ENCODE measurements around the gene TIRAP.
"Not testable (repeated sequence)": the region's sequence is repeated elsewhere in the genome, so short reads cannot be mapped to it uniquely, and the experiment has no call there.

The TIRAP gene

DNA sequence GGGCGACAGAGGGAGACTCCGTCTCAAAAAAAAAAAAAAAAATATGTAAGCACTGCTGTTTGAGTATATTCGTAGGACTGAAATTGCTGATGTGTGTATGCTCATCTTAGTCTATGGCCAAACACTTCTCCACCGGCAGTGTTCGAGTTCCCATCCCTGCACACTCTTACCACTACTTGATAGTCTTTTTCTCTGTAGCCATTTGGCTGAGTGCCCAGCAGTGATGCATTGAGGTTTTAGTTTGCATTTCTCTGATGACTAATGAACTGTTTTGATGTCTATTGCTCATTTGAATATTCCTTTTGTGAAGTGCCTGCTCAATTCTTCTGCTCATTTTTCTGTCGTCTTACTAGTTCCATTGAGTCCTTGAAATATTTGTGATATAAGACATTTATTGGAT is 1.9 kb downstream of the TIRAP start:
- DNase-seq (ENCODE audit: low read depth in 1 of 2, low spot score in 1 of 2), result peak; percentile 74 to 88

DNA sequence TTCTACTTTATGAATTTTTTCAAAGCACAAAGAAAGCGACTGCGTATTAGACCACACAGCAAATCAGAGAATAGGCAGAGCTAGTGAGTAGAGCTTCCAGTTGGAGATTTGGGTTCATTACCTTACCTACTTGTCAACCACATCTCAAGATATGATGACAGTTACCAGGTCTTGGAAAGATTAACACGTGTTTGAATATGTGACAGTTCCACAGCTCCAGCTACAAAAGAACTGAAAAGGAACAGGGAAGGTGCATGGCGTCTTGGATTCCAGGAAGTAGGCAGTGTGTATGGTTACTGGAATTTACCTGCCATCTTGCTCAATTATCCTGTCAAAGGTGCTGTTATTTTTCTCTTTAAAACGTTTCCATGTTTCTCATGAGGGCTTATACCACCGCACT is 5.3 kb downstream of the TIRAP start:
- DNase-seq (ENCODE audit: low read depth in 1 of 2, low spot score in 1 of 2), result no peak

DNA sequence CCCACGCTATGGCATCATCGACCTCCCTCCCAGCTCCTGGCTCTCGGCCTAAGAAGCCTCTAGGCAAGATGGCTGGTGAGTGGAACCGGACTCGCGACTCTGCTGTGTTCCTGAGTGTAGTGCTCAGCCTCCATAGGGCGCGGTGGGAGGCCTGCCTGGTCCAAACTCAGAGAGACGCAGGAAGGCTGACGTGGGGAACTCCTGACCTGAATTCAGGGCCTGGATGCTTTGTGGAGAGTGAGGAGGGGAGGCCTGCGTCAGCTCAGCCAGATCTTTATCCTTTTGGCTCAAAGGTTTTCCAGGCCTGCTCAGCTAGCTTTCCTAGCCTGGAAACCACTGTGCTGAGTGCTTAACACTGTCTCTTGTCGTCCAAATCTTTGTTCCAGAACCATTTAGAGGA is 8.0 kb downstream of the TIRAP start:
- no peak for DNase-seq (ENCODE audit: low read depth in 1 of 2, low spot score in 1 of 2)

DNA sequence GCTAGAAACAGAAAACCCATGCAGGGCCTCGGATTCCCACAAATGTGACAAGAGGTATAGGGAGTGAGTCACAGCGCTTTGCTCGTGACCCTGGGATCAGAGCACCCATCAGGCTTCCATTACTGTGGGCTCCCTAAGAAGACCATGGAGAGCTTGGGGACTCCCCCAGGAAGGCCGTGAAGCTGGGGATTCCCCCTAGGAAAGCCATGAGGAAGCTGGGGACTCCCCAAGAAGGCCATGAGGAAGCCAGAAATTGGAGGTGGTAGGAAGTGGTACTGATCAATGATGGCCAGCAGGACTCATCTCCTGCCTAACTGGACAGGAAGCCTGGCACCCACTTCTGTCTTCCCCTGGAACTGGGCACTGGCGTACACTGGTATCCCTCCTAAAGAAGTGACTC is 10.8 kb downstream of the TIRAP start:
- no peak for DNase-seq (ENCODE audit: low read depth in 1 of 2, low spot score in 1 of 2)

- no peak for DNase-seq (ENCODE audit: low read depth in 1 of 2, low spot score in 1 of 2)
These were observed 14.1 kb downstream of the TIRAP start for GRCh38 chr11:126297004-126297403.

GRCh38 chr11:126303623-126304456 is 20.9 kb downstream of the TIRAP start, which contains the start of gene DCPS:
DCPS (plus strand) TSS chr11:126304060; CDS start chr11:126304081, 21 bp downstream.
- peak; percentile 78 for DNase-seq (ENCODE audit: low read depth in 1 of 2, low spot score in 1 of 2)

DNA sequence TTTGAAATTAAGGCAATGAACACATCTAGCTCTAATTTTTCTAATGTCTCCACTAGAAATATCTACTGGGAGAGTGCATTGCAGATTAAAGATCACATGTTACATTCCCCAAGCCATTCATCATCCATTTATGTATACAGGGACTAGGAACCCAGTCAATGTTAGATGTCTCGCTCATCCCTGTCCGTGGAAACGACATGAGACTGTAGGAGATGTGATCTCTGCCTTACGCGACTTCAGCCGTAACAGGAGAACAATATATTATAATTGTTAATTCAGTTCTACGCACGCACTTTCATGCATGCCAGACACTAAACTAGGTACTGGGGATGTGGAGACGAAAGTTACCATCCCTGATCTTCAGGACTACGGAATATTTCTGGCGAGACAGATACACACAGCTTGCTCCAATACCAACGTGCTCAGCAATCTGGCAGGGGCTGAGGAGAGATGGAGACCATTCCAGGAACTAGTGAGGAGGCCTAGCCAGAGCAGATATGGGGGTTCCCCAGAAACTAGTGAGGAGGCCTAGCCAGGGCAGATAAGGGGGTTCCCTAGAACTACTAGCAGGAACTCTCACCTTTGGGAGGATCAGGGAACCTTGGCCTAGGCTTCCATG is 21.7 kb downstream of the TIRAP start:
- DNase-seq (ENCODE audit: low read depth in 1 of 2, low spot score in 1 of 2), result no peak

- DNase-seq (ENCODE audit: low read depth in 1 of 2, low spot score in 1 of 2), result peak in 1 of 2 donors; percentile 34
These were observed 22.8 kb downstream of the TIRAP start for GRCh38 chr11:126305699-126306098.

GRCh38 chr11:126307706-126308105 is 24.8 kb downstream of the TIRAP start:
- DNase-seq (ENCODE audit: low read depth in 1 of 2, low spot score in 1 of 2), result no peak

GRCh38 chr11:126308271-126308671 is 25.4 kb downstream of the TIRAP start:
- DNase-seq (ENCODE audit: low read depth in 1 of 2, low spot score in 1 of 2), result no peak

- DNase-seq (ENCODE audit: low read depth in 1 of 2, low spot score in 1 of 2), result not testable (repeated sequence)
These were observed 25.9 kb downstream of the TIRAP start for GRCh38 chr11:126308771-126309170.

- DNase-seq (ENCODE audit: low read depth in 1 of 2, low spot score in 1 of 2), result no peak
These were observed 27.5 kb downstream of the TIRAP start for GRCh38 chr11:126310200-126310991.

GRCh38 chr11:126310992-126311310 is 28.1 kb downstream of the TIRAP start:
- no peak for DNase-seq (ENCODE audit: low read depth in 1 of 2, low spot score in 1 of 2)

DNA sequence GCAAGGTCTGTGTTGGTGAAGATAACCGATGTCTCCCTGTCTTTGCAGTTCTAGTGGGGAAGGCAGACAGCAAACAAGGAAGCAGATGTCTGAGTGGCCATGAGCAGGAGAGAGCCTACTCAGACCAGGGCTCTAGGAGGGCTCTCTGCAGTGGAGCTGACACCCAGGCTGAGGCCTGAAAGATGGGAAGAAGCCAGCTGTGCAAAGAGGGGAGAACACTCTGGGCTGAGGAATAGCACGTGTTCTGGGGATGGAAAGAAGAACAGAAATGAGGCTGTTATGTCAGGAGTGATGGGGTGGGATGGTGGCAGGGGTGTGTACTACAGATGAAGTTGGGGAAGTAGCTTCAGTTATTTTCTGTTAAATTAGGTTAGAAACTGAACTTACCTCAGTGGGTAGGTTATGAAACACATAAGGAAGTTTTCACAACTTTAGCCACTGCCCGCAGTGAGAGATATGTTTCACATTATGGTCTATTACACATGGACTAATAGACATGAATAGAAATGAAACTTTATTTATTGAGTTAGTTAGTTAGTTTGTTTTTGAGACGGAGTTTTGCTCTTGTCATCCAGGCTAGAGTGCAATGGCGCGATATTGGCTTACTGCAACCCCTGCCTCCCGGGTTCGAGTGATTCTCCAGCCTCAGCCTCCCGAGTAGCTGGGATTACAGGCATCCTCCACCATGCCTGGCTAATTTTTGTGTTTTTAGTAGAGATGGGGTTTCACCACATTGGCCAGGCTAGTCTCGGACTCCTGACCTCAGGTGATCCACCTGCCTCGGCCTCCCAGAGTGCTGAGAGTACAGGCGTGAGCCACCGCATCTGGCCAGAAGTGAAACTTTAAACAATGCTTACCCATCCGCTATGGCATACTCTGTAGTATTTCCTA is 28.8 kb downstream of the TIRAP start:
- DNase-seq (ENCODE audit: low read depth in 1 of 2, low spot score in 1 of 2), result no peak

DNA sequence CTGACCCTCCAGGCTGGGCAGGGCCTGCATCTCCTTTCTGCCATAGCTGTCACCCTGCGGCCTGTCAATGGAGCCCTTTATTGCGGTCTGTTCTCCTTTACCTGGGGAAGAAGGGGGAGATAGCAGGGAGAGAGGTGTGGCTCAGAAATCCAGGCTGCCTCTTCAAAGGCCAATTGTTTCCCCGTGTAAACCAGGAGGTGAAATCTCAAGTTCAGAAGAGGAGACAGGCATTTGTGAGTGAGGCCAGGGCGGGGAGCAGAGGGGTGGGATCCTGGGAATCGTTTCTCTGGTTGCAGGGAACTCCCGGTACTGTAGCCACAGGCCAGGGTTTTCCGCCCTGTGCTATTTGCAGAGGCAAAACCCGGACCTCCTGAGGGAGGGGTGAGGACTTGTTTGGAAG is 30.1 kb downstream of the TIRAP start:
- no peak for DNase-seq (ENCODE audit: low read depth in 1 of 2, low spot score in 1 of 2)

GRCh38 chr11:126313826-126314225 is 30.9 kb downstream of the TIRAP start:
- DNase-seq (ENCODE audit: low read depth in 1 of 2, low spot score in 1 of 2), result no peak

DNA sequence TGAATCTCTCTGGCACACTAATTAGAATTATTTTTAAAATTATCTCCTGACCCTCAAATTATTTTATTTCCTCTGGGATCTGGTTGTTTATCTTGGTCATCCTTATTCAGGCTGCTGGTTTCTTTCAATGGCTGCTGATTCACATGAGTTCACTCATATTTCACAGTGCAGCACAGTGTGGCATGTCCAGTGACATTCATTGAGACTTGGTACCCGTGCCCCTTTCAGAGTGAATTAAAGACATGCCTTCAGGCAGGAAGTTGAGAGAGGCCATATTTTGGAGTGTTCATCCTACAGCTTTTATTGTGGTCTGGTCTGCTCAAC is 34.5 kb downstream of the TIRAP start:
- DNase-seq (ENCODE audit: low read depth in 1 of 2, low spot score in 1 of 2), result no peak

DNA sequence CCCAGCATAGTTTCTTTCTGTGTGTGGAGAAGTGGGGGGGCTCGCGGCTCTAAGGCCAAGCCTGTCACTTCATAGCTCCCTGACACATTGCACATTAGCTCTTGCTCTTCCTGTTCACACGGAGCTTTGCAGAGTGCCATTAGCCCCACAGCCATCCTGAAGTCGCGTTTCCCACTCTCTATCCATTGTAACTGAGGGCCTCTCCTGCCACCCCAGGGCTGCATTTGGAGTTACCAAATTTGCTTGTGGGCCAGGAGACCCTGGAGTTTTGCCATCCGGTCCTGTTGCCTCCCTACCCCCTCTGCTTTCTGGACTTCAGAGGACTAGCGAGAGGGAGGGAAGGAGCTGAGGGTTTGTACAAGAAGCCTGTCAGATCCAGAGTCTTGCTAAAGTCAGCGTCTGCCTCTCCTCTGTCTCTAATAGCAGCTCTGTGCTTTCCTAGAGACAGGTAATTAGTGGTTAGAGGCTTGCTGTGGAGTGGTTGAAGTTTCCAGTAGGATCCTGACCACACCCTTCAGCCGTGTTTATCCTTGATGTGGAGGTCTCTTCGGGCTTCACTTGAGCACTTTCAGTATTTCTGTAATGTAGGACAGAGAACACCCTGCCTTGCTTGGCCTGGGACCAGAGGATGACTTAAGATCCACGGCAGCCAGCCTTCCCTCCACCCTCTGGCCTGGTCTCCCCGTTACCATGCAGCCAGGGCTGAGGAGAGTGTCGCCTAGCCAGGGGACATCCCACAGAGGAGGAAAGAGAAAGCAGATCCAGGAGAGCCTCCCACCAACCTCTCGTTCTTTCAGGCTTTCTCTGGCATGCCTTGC is 35.1 kb downstream of the TIRAP start:
- DNase-seq (ENCODE audit: low read depth in 1 of 2, low spot score in 1 of 2), result no peak

DNA sequence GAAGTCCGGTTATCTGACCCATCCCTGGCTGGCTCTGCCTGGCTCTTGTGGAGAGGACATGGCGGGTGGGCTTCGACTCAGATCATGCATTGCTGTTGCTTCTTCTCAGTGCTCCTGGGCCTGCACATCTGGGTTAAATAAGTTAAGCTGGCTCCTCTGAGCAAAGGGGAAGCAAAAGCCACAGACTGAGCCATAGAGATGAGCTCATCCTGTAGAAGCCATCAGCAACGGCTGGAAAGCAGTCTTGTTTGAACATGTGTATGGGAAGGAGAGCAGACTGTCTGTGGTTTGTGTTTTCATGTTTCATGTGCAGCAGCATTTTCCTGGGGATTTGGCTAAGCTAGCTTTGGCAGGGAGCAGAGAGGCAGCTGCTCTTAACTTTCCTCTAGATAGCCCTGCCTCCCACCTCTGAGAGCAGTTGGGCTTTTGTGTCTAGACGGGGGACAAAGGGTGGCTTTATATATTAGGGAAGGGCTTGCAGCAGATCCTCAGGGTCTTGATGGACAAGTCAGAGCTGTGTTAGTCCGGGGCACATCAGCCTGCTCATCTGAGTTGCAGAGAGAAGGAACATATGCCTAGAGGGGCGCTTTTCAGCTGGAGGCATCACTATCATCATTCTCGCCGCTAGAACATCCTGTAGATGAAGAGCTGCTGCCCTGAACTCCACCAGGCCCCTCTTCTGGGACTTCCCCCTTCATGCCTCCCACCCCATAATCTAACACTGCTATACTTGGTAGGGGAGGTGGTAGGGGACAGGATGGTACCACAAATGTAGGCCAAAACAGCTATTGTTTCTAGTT is 35.9 kb downstream of the TIRAP start:
- no peak for DNase-seq (ENCODE audit: low read depth in 1 of 2, low spot score in 1 of 2)

GRCh38 chr11:126319374-126319740 is 36.5 kb downstream of the TIRAP start:
- no peak for DNase-seq (ENCODE audit: low read depth in 1 of 2, low spot score in 1 of 2)

All from activated CD4-positive, alpha-beta T cell treated with anti-CD3 and anti-CD28 coated beads, Interleukin-2, amount 50 U/mL, for 24 hours (primary cell).